HK-2 (cell line): ENCODE data around the gene FBXO36.
"Not testable (repeated sequence)": the region's sequence is repeated elsewhere in the genome, so short reads cannot be mapped to it uniquely, and the experiment has no call there.

Source experiments
- DNase-seq: peaks from one replicate; pipeline ENCODE4 v3.0.0-alpha.2; 2018; ENCODE audit not compliant: unreplicated experiment

Gene FBXO36

GRCh38 chr2:229910832-229911412, 11.4 kb upstream of the FBXO36 start:
- DNase-seq = no peak

GRCh38 chr2:229914171-229914570, 8.1 kb upstream of the FBXO36 start:
- DNase-seq = no peak

DNA sequence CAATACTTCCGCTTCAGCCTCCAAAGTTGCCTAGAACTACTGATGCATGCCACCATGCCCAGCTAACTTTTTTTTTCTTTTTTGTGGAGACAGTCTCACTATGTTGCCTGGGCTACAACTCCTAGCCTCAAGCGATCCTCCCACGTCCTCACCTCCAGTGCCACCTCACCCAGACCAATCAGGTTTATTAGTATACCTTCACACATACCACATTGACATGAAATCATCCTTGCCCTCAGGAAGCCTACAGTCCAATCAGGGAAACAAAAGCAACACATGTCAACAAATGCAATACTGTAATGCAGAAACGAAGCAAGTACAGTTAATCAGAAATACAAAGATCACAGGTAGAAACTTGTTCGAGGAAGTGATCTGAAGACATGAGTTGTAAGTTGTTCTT, 4.5 kb upstream of the FBXO36 start:
- no peak for DNase-seq

DNA sequence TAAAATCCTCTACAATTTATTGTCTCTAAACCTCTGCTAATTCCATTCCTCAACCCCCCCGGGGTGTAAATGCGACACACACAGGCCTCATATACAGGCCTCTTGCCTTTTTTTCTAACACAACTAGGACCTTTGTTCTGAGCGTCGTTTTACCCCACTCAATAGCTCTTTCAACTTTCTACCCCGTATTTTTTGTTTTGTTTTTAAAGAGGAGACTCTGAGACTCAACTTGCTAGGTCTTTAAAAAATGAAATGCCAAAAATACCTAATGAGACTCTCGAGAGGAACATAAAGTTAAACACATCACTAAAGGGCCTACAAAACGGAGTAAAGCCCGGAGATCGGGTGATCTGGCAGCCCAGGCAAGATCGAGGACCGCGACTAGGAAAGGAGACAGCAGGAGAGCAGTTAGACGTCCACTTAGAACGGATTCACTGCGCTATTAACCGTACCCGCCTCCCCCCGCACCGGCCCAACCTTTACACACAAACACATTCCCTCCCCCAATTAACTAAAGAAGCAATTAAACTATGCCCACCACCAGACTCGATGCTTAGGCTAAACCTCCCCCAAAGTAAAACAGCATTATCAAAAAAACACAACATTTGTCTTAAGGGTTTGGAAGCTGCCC, 2.2 kb upstream of the FBXO36 start:
- peak; percentile 11 for DNase-seq

DNA sequence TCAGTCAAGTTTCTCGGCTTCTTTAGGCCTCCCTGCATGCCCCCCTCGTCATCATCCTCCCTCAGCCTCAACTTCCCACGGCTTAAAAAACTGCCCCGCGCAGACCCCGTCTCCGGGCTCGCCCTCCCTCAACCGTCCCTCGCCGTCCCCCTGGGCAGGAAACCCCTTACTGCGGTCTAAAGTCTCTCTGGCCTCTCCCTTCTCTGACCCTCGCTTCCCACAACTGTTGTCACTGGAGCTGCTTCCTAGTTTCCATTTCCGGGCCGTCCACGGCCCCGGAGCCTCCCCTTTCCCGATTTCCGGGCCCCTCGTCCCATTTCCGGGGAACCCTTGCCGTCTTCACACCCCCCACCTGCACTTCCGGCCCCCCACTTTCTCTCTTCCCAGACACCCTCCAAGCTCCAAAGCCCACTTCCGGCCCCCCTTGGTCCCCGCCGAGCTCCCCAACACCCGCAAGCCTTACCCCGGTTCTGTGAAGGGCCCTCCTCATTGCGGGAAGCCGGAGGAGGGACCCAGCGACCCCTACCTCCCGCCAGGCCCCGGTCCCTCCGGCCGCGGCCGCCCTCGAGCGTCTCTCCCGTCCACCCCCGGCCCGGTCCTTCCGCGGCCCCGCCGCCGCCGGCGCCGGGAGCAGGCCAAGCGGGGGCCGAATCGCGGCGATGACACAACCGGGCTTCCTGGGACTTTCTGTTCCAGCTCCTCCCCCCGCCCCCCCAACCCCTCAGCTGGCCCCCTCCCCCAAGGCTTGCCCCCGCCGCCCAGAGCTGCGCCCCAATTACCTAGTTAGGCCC, 1.0 kb upstream of the FBXO36 start:
- peak; percentile 75 for DNase-seq

DNA sequence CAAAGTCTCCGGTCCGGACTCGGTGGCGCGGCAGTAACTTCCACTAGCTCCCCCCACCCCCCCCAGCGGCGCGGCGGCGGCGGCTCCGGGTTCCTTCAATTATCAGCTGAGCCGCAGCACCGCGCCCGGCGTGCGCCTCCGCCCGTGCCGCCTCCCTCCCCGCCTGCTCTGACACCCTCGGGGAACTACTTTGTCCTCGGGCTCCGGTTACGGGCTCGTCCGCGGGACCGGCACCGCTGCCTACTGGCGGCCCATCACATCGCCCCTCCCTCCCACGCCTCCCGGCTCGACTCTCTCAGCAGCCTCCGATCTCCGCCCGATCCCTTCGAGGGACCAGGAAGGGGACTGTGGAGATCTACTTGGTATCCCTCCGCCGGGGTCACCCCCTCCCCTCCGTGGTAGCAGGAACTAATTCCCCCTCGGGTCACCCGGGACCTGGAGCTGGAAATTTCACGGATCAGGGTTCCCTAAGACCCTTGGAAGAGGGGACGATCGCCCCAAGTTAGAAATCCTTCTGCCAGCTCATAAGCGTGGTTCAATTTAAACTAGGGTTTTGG, 333 bp upstream of the FBXO36 start, which contains the start of gene TRIP12:
Gene TRIP12, minus strand, starts transcription at position 118 of the 557 bp plus-strand sequence. CDS start 41,930 bp downstream, outside the sequence.
- DNase-seq = peak; percentile 91

DNA sequence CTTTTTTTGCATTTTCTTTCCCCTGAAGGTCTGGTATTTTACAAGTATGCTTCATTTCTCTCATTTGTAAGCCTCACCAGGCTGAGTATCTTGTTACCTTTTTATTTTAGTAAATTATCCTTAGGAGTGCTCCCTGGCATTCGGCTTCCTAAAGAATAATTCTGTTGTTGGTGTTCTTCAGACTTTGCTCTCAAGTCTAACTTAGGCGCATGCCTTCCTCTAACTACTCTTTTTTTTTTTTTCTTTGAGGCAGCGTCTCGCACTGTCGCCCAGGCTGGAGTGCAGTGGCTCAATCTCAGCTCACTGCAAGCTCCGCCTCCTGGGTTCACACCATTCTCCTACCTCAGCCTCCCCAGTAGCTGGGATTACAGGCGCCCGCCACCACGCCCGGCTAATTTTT, 2.2 kb downstream of the FBXO36 start:
- DNase-seq = not testable (repeated sequence)

GRCh38 chr2:229925201-229925600, 2.9 kb downstream of the FBXO36 start:
- no peak for DNase-seq

DNA sequence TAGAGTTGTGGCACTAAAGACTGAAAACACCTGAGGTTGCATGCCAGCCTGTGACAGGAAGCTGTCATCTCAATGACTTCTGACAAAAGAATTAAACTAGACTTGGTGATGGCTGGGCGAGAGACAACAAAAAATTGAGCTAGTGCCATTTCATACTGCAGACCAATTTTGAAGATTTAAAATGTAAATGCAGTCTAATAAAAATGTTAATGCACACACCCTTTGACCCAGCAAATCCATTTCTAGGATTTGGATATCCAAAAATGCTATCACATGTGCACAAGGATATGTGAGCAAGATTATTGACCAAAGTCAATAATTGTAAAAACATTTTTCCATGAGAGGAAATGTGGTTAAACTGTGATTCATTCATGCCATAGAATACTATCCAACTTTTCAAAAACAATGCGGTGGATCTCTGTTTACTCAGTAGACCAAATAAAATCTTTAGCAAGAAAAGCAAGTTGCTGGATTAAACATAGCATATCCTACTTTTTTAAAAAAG, 5.6 kb downstream of the FBXO36 start:
- no peak for DNase-seq

DNA sequence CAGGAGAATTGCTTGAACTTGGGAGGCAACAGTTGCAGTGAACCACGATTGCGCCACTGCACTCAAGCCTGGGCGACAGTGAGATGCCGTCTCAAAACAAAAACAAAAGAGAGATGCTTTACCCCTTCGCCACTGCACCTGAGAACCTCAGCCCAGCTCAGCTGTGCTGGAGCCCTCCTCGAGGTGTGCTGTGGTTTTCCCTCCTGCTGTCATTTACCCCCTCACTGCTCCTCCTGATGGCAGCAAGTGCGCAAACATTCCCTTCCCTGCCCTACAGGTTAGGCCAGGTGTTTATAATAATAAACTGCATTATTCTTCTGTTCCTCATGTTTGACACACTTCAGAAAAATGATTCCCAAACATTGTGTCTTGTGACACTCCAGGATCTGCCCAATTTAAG, 8.4 kb downstream of the FBXO36 start:
- DNase-seq = no peak

- DNase-seq = no peak
Measured at GRCh38 chr2:229931241-229931640, 8.9 kb downstream of the FBXO36 start.

GRCh38 chr2:229937537-229937936, 15.2 kb downstream of the FBXO36 start:
- DNase-seq = no peak

GRCh38 chr2:229942671-229943070, 20.4 kb downstream of the FBXO36 start:
- no peak for DNase-seq

DNA sequence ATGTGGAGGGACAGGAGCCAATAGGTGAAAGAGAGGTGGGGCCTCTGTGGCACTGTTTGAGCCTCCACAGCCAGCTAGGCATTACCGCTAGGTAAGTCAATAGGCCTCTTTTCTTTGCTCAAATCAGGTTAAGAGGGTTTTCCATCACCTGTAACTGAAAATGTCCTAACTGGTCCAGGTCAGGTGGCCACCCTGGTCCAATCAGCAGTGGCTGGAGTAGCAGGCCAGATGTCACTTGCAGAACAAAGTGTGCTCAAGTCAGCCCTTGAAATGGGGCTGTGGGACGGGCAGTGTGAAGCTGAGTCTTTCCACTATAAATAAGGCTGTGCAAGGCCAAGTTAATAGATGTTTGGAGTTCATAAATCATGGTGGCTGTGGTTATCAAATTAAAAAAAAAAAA, 20.9 kb downstream of the FBXO36 start:
- no peak for DNase-seq

DNA sequence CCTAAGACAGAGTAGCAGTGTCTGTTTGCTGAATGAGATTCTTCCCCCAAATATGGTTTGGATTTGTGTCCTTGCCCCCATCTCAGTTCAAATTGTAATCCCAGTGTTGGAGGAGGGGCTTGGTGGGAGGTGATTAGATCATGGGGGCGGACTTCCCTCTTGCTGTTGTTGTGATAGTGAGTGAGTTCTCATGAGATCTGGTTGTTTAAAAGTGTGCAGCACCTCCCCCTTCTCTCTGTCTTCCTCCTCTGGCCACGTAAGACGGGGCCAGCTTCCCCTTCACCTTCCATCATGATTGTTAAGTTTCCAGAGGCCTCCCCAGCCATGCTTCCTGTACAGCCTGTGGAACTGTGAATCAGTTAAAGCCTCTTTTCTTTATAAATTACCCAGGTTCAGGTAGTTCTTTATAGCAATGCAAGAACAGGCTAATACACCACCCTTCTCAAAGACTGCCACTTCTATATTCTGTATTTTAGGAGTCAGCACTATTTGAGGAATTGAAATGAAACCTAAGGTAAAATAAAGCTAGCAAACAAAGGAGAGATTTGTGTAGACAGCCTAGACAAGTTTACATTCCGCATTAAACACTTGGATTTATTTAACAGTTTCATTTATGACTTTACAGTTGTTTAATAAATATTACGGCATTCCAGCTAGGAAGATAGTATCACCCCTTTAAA, 21.6 kb downstream of the FBXO36 start:
- DNase-seq = no peak

DNA sequence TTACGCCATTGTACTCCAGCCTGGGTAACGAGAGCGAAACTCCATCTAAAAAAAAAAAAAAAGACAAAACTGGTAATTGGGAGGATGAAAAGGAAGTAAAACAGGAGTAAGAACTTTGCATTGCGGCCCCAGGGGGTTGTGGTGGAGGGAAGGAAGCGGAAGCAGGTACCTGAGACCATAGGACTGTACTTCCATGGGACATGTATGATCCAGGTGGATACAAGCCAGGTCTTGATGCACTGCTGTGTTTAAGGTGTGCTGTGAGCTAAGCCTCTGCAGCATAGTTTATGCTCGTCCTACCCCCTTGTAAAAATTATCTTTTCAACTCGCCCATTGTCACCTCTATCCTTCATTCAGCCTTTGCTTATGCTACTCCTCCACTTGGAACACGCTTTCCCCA, 23.7 kb downstream of the FBXO36 start:
- DNase-seq = no peak

DNA sequence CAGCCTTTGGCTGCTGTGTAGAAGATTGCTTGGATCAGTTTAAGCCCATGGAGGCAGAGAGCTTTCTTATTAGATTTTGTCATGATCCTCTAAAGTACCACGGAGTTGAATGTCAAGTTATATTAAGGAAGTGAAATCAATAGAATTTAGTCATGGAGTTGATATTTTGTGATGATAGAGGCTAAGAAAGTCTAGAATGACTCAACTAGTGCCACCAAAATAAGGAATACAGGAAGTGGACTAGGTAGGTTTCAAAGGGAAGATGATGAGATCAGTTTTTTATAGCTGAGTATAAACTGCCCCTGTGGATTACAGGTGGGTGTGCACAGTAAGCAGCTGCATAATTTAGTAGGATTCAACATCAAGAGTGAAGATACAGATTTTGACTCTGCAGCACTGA, 25.2 kb downstream of the FBXO36 start:
- DNase-seq = no peak

- no peak for DNase-seq
Measured at GRCh38 chr2:229952256-229952835, 30.0 kb downstream of the FBXO36 start.

DNA sequence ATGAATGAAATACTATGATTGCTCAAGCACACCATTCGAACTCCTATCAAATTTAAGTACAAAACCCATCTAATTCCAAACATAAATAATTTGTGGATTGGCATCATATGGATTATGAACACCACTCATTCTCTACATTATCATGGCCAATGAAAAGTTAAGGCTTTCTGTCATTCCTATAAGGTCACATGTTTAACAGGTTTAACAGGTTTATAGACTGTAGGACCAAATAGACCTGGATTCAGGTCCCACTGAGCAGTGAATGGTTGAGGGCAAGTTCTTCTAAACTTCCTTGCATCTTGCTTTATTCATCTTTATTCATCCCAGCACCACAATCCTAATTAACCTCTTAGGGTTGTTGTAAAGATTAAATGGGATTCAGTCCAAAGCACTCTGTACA, 33.4 kb downstream of the FBXO36 start:
- no peak for DNase-seq

DNA sequence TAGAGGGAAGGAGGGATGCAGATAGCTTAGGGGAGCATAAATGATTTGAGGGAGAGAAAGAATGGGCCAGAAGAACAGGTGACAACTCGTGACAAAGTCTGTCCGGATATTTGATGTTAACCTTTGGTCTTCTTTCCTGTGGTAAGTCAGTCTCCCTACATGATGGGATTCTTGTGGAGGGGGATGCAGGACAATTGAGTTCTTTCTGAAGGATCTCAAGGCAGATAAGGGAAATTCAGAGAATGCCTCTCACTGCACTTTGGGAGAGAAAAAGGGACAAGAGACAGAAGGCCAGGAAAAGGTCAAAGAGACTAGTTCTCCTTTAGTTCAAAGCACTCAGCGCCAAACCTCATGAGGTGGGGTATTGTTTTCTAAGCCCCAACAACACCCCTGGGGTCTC, 34.2 kb downstream of the FBXO36 start:
- DNase-seq = no peak

- DNase-seq = not testable (repeated sequence)
Measured at GRCh38 chr2:229963596-229963995, 41.3 kb downstream of the FBXO36 start.

GRCh38 chr2:229969921-229970320, 47.6 kb downstream of the FBXO36 start:
- no peak for DNase-seq
